Gastrocnemius medialis (tissue), 4 donors: ENCODE data around the gene GIMAP7. TPM values are rescaled to one million over a fixed set of nuclear protein-coding genes. Genes with fewer than 3 reads are reported as not detected.

Source experiments
- ATAC-seq, 2 donors: fragments of 150-250 bp; one replicate each; pipeline ENCODE4 v1.9.1; 2016
- DNase-seq, 2 donors: peaks; one replicate each; pipeline ENCODE4 v3.0.0-alpha.2; 2019
- H3K27ac ChIP-seq, 4 donors: fragments of 200-600 bp; sonication (generic); 1 replicate in 1 of 4; 2 replicates in 3 of 4; pipeline ENCODE4 v1.5.1; 2016 to 2018; ENCODE audit warnings: mild to moderate bottlenecking in 2 of 4, moderate library complexity in 1 of 4
- H3K27me3 ChIP-seq, 3 donors: fragments of 200-600 bp; sonication (generic) in 2 of 3; 1 replicate in 1 of 3; 2 replicates in 2 of 3; pipeline versions ENCODE4 v1.5.1 to v1.6.0; 2016 to 2019; ENCODE audit warnings: mild to moderate bottlenecking in 1 of 3, moderate library complexity in 1 of 3
- H3K36me3 ChIP-seq, 2 donors: fragments of 200-600 bp; sonication (generic) in 1 of 2; one replicate each; pipeline ENCODE4 v1.5.1; 2017 to 2018
- H3K4me1 ChIP-seq, 2 donors: fragments of 200-600 bp; sonication (generic) in 1 of 2; one replicate each; pipeline ENCODE4 v1.5.1; 2016 to 2017; ENCODE audit warnings: mild to moderate bottlenecking in 2 of 2
- H3K4me3 ChIP-seq, 4 donors: fragments of 200-600 bp; sonication (generic) in 3 of 4; 1 replicate in 1 of 4; 2 replicates in 3 of 4; pipeline ENCODE4 v1.5.1; 2016 to 2019; ENCODE audit warnings: mild to moderate bottlenecking in 2 of 4
- H3K9me3 ChIP-seq, 3 donors: fragments of 200-600 bp; sonication (generic) in 2 of 3; 1 replicate in 1 of 3; 2 replicates in 2 of 3; pipeline ENCODE4 v1.5.1; 2016 to 2019
- CTCF ChIP-seq, 5 experiments: fragments of 450-650 bp in 3 of 5; fragments of 200-600 bp in 2 of 5; sonication (generic) in 2 of 5; IDR thresholded peaks in 4 of 5; conservative IDR thresholded peaks in 1 of 5; 1 replicate in 4 of 5; 2 replicates in 1 of 5; pipeline ENCODE4 v1.5.1; 2016 to 2019; ENCODE audit warnings: antibody characterized with exemption in 5 of 5, mild to moderate bottlenecking in 3 of 5, moderate library complexity in 3 of 5
- POLR2A ChIP-seq, 2 donors: fragments of 450-650 bp; IDR thresholded peaks; one replicate each; pipeline ENCODE4 v1.6.1; 2017; ENCODE audit warnings: antibody characterized with exemption in 2 of 2, mild to moderate bottlenecking in 2 of 2, moderate library complexity in 2 of 2
- in situ Hi-C, 4 donors: fragments of 200-750 bp; cut with MboI; loops; one replicate each; pipeline versions ENCODE4 v1.15.0 to v1.8.0; 2017; ENCODE audit warnings: low sequenced_read_pairs in 4 of 4
- intact Hi-C: fragments of 100-400 bp; cut with DNase I; formaldehyde crosslinking; loops from one replicate; pipeline ENCODE4 v1.15.1; 2023; ENCODE audit warnings: low total_unique reads
- total RNA-seq, 4 donors: library from RNA; depleted of rRNA; stranded (reverse); fragments of >200 nt; gene quantifications; one replicate each; pipeline versions ENCODE4 v1.1.0 to v1.2.3, GENCODE V29; 2016

GIMAP7 gene
- total RNA-seq, 4 donors from 2014 or later, result 6.6 to 7.8 (median 7.0) TPM

- peak overlapping the region; percentile 49 to 80 (median 73) for H3K27ac ChIP-seq
- intact Hi-C loops (no loop called here), in situ Hi-C loops (no loop called here)
- no peaks in the 10 kb centered on the region for H3K36me3 ChIP-seq
- no peaks in the 10 kb centered on the region for H3K9me3 ChIP-seq
- no peaks in the 10 kb centered on the region for H3K27me3 ChIP-seq
- TF ChIP-seq CTCF (IDR thresholded peaks at IDR 0.05 in 4 of 5, conservative IDR thresholded peaks at IDR 0.05 in 1 of 5), result no peak
- TF ChIP-seq POLR2A (IDR thresholded peaks at IDR 0.05), result no peak
- DNase-seq (no peak), ATAC-seq (no peak)
- H3K4me1 ChIP-seq, result no peaks in the 10 kb centered on the region
- peak overlapping the region; percentile 15 to 53 (median 45) for H3K4me3 ChIP-seq
These were observed 54.7 kb downstream of the GIMAP7 start for GRCh38 chr7:150569245-150569955.

Other genes starting within 250 kb of the GIMAP7 start
- gene LRRC61, start 191.5 kb upstream of the GIMAP7 start, total RNA-seq, result 1 to 10 TPM in 3 of 4 donors, under 1 TPM in 1; 0.62 to 6.8 (median 1.9) TPM
- 1 to 10 TPM in 2 of 4 donors, under 1 TPM in 1, not detected in 1; 0.27 to 2.7 (median 1.1) TPM for gene ACTR3C, start 191.3 kb upstream of the GIMAP7 start, total RNA-seq
- 10 to 100 TPM in 1 of 4 donors, 1 to 10 TPM in 3; 4.7 to 14.3 (median 6.5) TPM for gene RARRES2, start 173.2 kb upstream of the GIMAP7 start, total RNA-seq
- gene REPIN1, start 146.1 kb upstream of the GIMAP7 start, total RNA-seq, result 100 to 1,000 TPM; 115 to 332 (median 159) TPM
- 1 to 10 TPM; 3.1 to 7.5 (median 3.3) TPM for gene ZNF775, start 135.5 kb upstream of the GIMAP7 start, total RNA-seq
- gene GIMAP8, start 64.2 kb upstream of the GIMAP7 start, total RNA-seq, result 10 to 100 TPM in 1 of 4 donors, 1 to 10 TPM in 3; 5.4 to 10.4 (median 7.1) TPM
- gene GIMAP4, start 52.5 kb downstream of the GIMAP7 start, total RNA-seq, result 10 to 100 TPM; 11.9 to 16.9 (median 15.0) TPM
- gene GIMAP6, start 117.5 kb downstream of the GIMAP7 start, total RNA-seq, result 10 to 100 TPM in 3 of 4 donors, 1 to 10 TPM in 1; 8.5 to 27.8 (median 12.4) TPM
- gene GIMAP2, start 170.8 kb downstream of the GIMAP7 start, total RNA-seq, result 1 to 10 TPM; 2.2 to 6.7 (median 3.2) TPM
- 1 to 10 TPM; 4.1 to 7.8 (median 4.9) TPM for gene GIMAP1, start 201.7 kb downstream of the GIMAP7 start, total RNA-seq
- 10 to 100 TPM; 13.5 to 29.4 (median 15.6) TPM for gene GIMAP5, start 222.5 kb downstream of the GIMAP7 start, total RNA-seq